Esophagus squamous epithelium (tissue), 4 donors: ENCODE results near the gene SGSM1.

ENCODE experiments used
- CTCF ChIP-seq, 6 experiments: fragments of 450-650 bp in 4 of 6; fragments of 200-600 bp in 2 of 6; sonication (generic) in 2 of 6; IDR thresholded peaks; one replicate each; pipeline ENCODE4 v1.5.1; 2016 to 2019; ENCODE audit warnings: antibody characterized with exemption in 6 of 6, mild to moderate bottlenecking in 4 of 6, moderate library complexity in 4 of 6
- POLR2A ChIP-seq, 4 donors: fragments of 450-650 bp; IDR thresholded peaks; one replicate each; pipeline ENCODE4 v1.6.1; 2017; ENCODE audit warnings: antibody characterized with exemption in 4 of 4, mild to moderate bottlenecking in 4 of 4, moderate library complexity in 3 of 4

GRCh38 chr22:24975813-24976341 lies 169.9 kb downstream of the SGSM1 start:
- no peak for TF ChIP-seq CTCF (IDR thresholded peaks at IDR 0.05)
- no peak for TF ChIP-seq POLR2A (IDR thresholded peaks at IDR 0.05)
